Skeletal muscle satellite cell (primary cell): ENCODE measurements around the gene STOML2.

Experiments
- H3K27me3 ChIP-seq: 2 replicates; pipeline ENCODE4 v1.7.0; 2013; ENCODE audit warnings: low read length; ENCODE audit not compliant: control insufficient read depth, insufficient read depth
- H3K36me3 ChIP-seq: 2 replicates; pipeline ENCODE4 v1.7.0; 2013; ENCODE audit warnings: mild to moderate bottlenecking, control low read depth, low read length; ENCODE audit not compliant: insufficient read depth
- H3K4me1 ChIP-seq: 2 replicates; pipeline ENCODE4 v1.7.0; 2013; ENCODE audit warnings: low read length; ENCODE audit not compliant: control insufficient read depth, insufficient read depth
- H3K4me2 ChIP-seq: 2 replicates; pipeline ENCODE4 v1.7.0; 2013; ENCODE audit warnings: mild to moderate bottlenecking, low read length
- H3K4me3 ChIP-seq: 2 replicates; pipeline ENCODE4 v1.7.0; 2013; ENCODE audit warnings: low read length
- H3K9ac ChIP-seq: 2 replicates; pipeline ENCODE4 v1.7.0; 2013; ENCODE audit warnings: mild to moderate bottlenecking, low read depth, low read length, moderate library complexity
- H3K9me3 ChIP-seq: replicated peaks from 2 replicates; pipeline ENCODE4 v1.7.0; 2013; ENCODE audit warnings: mild to moderate bottlenecking, control low read depth, low read length

The STOML2 gene

GRCh38 chr9:35067056-35067455 lies 35.9 kb downstream of the STOML2 start:
- Histone ChIP-seq H3K4me3 (no peak overlapping the region), H3K4me1 (peaks cover 23% of the 10 kb centered on the region), H3K9ac (no peak overlapping the region), H3K36me3 (peaks cover 59% of the 10 kb centered on the region), H3K27me3 (no peaks in the 10 kb centered on the region), H3K4me2 (no peak overlapping the region), H3K9me3 (no peaks in the 10 kb centered on the region)

- H3K4me1 ChIP-seq: no peaks in the 10 kb centered on the region
- H3K27me3 ChIP-seq: no peaks in the 10 kb centered on the region
- H3K36me3 ChIP-seq: peaks cover 98% of the 10 kb centered on the region
- no peaks in the 10 kb centered on the region for H3K9me3 ChIP-seq
- no peak overlapping the region for H3K4me2 ChIP-seq
- no peak overlapping the region for H3K9ac ChIP-seq
- no peak overlapping the region for H3K4me3 ChIP-seq
These were observed 42.3 kb downstream of the STOML2 start for GRCh38 chr9:35060548-35061207.

GRCh38 chr9:35059438-35059837 lies 43.5 kb downstream of the STOML2 start:
- Histone ChIP-seq H3K4me1 (no peaks in the 10 kb centered on the region), H3K4me3 (no peak overlapping the region), H3K36me3 (peaks cover 98% of the 10 kb centered on the region), H3K9ac (no peak overlapping the region), H3K4me2 (no peak overlapping the region), H3K9me3 (no peaks in the 10 kb centered on the region), H3K27me3 (no peaks in the 10 kb centered on the region)

GRCh38 chr9:35057271-35057620 lies 45.7 kb downstream of the STOML2 start:
- no peak overlapping the region for H3K4me3 ChIP-seq
- H3K27me3 ChIP-seq: no peaks in the 10 kb centered on the region
- H3K4me1 ChIP-seq: no peaks in the 10 kb centered on the region
- peaks cover 89% of the 10 kb centered on the region for H3K36me3 ChIP-seq
- H3K9ac ChIP-seq: no peak overlapping the region
- H3K4me2 ChIP-seq: no peak overlapping the region
- H3K9me3 ChIP-seq: no peaks in the 10 kb centered on the region

- no peaks in the 10 kb centered on the region for H3K27me3 ChIP-seq
- no peak overlapping the region for H3K9ac ChIP-seq
- no peaks in the 10 kb centered on the region for H3K9me3 ChIP-seq
- no peaks in the 10 kb centered on the region for H3K4me1 ChIP-seq
- no peak overlapping the region for H3K4me3 ChIP-seq
- H3K4me2 ChIP-seq: no peak overlapping the region
- peaks cover 86% of the 10 kb centered on the region for H3K36me3 ChIP-seq
These were observed 46.2 kb downstream of the STOML2 start for GRCh38 chr9:35056571-35057270.

GRCh38 chr9:35054871-35055644 lies 47.9 kb downstream of the STOML2 start:
- H3K36me3 ChIP-seq: peaks cover 85% of the 10 kb centered on the region
- no peaks in the 10 kb centered on the region for H3K4me1 ChIP-seq
- H3K9me3 ChIP-seq: no peaks in the 10 kb centered on the region
- H3K27me3 ChIP-seq: no peaks in the 10 kb centered on the region
- H3K9ac ChIP-seq: no peak overlapping the region
- no peak overlapping the region for H3K4me3 ChIP-seq
- no peak overlapping the region for H3K4me2 ChIP-seq

- Histone ChIP-seq H3K4me2 (no peak overlapping the region), H3K27me3 (no peaks in the 10 kb centered on the region), H3K36me3 (peaks cover 80% of the 10 kb centered on the region), H3K9ac (no peak overlapping the region), H3K4me3 (no peak overlapping the region), H3K4me1 (no peaks in the 10 kb centered on the region), H3K9me3 (no peaks in the 10 kb centered on the region)
These were observed 48.6 kb downstream of the STOML2 start for GRCh38 chr9:35054185-35054835.

- Histone ChIP-seq H3K9ac (no peak overlapping the region), H3K4me3 (no peak overlapping the region), H3K4me2 (no peak overlapping the region), H3K36me3 (peaks cover 70% of the 10 kb centered on the region), H3K9me3 (no peaks in the 10 kb centered on the region), H3K27me3 (no peaks in the 10 kb centered on the region), H3K4me1 (no peaks in the 10 kb centered on the region)
These were observed 51.6 kb downstream of the STOML2 start for GRCh38 chr9:35051069-35051967.
